Measurements from ENCODE around the gene TEDC2.
"Not testable (repeated sequence)": the region's sequence is repeated elsewhere in the genome, so short reads cannot be mapped to it uniquely, and the experiment has no call there.

Gene TEDC2

DNA sequence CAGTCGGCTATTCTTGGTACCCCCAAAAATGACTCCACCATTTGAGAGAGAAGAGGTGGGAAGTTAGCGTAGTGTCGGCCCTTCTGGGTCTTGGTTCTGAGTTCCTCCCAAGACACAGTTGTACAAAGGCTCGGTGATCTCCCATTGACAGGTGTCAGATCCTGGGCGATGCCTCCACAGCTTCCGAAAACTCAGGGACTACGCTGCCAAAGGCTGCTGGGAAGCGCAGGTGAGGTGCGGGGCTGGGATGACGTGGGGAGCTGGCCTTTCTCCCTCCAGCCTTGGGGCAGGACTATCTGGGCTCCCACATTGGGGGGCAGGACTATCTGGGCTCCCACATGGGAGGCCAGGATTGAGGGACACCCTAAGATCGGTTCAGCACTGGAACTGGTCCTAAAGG is 20.3 kb upstream of the TEDC2 start:
- no peak for DNase-seq

DNA sequence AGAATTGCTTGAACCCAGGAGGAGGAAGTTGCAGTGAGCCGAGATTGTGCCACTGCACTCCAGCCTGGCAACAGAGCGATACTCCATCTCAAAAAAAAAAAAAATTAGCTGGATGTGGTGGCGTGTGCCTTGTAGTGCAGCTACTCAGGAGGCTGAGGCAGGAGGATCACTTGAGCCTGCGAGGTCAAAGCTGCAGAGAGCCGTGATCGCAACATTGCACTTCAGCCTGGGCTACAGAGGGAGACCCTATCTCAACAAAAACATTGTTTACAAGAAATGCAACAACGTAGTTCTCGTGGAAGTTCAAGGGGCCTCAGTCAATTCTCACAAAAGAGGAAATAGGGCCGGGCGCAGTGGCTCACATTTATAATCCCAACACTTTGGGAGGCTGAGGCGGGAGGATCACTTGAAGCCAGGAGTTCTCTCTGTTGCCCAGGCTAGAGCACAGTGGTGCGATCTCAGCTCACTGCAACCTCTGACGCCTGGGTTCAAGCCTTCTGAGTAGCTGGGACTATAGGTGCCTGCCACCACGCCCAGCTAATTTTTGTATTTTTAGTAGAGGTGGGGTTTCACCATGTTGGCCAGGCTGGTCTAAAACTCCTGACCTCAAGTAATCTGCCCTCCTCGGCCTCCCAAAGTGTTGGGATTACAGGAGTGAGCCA is 18.6 kb upstream of the TEDC2 start:
- DNase-seq, result not testable (repeated sequence)

DNA sequence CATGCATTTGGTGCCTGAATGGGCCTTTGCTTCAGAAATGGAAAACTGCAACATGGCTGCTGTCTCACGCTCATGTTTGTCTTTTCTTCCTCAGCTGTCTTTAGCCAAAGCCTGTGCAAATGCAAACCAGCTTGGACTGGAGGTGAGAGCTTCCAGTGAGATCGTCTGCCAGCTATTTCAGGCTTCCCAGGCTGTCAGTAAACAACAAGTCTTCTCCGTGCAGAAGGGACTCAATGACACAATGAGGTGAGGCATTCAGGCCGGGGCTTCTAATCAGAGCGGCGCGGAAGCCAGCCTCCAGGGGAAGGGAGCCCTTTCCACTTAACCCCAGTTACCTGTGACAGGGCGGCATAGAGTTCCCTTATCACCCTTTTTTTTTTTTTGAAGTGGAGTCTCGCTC is 16.4 kb upstream of the TEDC2 start:
- DNase-seq, result no peak

DNA sequence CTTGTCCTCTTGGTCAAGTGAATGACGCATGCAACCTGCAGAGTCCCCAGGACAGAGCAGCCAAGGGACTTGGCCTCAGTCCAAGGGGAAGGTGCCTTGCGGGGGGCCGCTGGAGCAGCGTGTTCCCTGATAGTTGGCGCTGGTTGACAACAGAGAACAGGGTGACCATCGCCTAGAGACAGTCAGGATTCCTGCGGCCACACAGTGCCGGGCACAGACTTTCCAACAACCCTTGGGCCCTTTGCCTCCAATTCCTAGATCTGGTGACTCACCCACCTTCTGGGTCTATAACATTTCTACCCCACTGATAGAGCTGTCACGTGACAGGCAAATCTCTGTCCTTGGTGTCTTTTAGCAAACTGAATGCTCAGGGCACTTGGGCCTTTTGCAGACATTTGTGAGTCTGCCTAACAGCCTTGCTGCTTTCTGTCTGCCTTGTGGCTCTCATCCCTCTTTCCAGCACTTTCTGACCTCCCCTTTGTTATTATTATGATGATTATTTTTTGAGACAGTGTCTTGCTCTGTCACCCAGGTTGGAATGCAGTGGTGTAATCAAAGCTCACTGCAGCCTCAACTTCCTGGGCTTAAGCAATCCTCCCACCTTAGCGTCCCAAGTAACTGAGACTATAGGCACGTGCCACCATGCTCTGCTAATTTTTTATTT is 11.9 kb upstream of the TEDC2 start:
- no peak for DNase-seq

DNA sequence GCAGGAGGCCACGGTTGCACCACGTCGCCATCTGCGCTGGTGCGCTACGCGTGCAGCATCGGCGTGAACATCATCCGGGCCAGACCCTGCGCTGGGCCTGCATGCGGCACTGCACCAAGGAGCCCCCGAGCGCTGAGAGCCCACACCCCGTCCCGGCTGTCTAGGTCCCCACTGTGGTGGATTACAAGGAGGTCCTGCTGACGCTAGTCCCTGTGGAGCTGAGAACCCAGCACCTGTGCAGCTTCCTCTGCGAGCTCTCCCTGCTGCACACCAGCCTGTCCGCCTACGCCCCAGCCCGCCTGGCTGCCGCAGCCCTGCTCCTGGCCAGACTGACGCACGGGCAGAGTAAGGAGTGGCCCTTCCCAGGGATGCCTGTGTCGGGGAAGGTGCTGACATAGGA is 10.8 kb upstream of the TEDC2 start:
- DNase-seq, result no peak

DNA sequence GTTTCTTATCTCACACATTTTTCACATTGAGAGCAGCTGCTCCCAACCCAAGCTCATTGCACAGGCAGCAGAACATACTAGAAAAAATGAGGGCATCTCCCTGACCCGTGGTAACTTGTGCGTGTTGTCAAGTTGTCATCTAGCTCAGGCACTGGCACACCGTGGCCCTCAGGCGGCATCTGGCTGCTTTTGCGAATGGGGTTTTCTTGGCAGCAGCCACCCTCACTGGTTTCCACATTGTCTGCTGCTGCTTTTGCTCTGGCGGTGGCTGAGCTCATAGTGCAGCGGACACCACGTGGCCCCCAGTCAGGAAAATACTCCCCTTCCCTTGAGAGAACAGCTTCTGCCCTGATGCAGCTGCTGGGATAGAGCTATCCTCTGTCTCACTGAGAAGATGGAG is 9.4 kb upstream of the TEDC2 start:
- no peak for DNase-seq

DNA sequence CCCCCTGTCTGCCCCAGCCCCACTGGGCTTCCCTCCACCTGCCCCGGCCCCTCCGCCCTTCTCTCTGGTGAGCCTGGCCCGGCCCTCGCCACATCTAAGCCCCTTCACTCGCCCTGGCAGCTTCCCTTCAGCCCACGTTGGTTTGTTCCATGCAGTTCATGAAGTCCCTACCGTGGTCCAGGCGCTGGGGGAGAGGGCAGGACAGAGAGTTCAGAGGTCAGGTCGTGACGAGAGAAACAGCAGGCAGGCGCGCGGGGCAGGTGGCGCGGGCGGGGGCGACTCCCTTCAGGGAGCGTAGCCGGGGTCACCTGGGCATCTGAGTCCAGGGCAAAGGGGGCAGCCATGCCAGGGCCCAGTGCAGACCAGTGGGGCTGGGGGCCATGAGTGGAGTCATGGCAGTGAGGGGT is 8.9 kb upstream of the TEDC2 start:
- no peak for DNase-seq

DNA sequence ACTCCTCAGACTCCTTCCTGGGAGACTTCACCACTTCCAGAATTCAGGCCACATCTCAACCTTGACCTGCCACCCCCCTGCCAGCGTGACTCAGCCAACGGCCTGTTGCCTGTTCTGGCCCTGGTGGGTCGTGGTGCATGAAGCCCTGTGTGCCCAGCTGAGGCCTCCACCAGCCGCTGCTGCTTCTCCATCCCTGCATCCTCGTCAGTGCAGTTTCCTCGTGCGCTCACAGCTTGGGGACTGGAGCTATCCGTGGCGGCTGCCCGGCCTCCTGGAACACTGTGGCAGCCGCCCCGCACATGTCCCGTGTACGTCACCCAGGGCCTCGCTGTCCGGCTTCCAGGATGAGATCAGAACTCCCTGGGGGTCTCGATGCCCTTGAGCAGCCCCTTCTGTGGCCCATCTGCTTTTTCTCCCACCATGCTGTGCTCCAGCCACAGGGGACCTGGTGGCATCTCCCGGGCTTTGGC is 8.0 kb upstream of the TEDC2 start:
- DNase-seq, result no peak

DNA sequence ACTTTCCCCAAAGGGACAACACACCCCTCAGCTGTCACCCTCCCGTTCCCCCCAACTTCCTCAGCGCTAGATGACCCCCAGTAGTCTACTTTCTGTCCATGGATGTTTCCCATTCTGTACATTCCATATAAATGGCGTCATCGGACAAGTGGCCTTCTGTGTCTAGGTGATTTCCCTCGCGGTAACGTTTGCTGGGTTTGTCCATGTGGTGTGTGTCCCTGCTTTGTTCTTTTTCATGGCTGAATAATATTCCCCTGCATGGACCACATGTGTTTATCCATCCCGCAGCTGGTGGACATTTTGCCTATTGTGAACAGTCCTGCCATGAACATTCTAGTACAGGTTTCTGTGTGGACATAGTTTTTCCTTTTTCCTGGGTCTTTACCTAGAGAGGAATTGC is 7.3 kb upstream of the TEDC2 start:
- no peak for DNase-seq

DNA sequence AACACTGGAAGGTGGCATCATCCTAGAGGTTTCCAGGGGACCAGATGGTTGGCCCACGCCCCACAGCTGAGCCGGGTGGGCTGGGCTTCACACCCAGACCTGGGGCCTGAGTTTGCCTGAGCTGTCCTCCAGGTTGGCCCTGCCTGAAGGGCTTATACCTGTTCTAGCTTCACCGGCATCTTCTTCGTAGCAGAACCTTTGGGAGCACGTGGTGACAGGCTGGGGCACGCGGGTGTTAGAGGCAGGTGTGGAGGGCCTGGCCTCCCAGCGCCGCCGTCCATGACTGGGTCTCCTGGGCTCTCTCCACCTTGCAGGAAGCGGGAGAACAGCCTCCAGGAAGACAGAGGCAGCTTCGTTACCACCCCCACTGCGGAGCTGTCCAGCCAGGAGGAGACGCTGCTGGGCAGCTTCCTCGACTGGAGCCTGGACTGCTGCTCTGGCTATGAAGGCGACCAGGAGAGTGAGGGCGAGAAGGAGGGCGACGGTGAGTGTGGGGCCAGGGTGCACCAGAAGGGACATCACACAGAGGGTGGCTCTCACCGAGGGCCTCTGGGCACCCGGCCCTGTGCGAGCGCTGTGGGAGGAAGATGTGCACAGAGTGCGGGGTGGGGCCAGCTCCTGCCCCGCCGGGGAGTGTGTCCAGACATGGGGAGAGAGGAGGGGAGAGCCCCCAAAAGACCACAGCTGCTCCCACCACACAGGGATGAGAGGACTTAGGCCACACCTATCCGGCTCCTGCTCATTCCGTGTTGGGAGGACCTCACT is 4.6 kb upstream of the TEDC2 start:
- no peak for DNase-seq

DNA sequence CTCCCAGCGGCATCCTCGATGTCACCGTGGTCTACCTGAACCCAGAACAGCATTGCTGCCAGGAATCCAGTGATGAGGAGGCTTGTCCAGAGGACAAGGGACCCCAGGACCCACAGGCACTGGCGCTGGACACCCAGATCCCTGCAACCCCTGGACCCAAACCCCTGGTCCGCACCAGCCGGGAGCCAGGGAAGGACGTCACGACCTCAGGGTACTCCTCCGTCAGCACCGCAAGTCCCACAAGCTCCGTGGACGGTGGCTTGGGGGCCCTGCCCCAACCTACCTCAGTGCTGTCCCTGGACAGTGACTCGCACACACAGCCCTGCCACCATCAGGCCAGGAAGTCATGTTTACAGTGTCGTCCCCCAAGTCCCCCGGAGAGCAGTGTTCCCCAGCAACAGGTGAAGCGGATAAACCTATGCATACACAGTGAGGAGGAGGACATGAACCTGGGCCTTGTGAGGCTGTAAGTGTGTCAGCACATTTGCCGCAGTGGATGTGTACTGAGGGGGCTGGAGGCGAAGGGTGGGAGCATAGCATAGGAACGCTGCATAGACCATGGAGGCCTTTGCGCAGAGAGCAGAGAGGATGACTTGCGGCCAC is 3.3 kb upstream of the TEDC2 start:
- no peak for DNase-seq

DNA sequence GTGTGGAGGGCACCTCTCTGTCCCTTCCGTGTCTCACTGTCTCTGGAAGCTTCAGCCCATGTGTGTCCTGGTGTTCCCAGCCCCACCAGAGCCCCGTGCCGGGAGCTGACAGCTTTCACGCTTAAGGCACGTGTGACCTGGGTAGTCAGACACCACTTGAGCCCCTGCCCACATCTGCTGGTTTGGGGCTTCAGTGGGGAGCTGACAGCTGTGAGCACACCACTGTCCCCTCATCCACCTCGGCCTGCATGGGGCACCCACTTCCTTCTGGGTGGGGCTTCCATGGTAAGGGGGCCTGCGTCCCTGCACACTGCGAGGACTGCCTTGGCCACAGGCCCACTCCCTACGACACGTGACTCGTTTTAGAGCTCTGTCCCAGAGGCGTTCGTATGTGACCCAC is 2.6 kb upstream of the TEDC2 start:
- no peak for DNase-seq

DNA sequence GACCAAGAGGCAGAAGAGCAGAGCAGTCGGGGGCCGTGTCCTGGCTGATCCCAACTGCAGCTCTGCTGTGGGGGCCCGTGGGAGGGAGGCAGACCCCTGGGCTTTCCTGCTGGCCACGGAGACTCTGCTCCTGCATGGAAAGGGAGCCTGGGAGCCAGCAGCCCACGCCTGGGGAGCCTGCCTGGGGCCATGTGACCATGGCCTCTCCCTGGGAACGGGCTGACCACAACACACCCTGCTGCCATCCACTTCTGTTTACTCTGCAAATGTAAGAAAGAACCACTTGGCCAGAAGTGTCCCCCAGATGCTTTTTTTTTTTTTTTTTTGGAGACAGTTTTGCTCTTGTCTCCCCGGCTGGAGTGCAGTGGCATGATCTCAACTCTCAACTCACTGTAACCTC is 2.0 kb upstream of the TEDC2 start:
- no peak for DNase-seq

DNA sequence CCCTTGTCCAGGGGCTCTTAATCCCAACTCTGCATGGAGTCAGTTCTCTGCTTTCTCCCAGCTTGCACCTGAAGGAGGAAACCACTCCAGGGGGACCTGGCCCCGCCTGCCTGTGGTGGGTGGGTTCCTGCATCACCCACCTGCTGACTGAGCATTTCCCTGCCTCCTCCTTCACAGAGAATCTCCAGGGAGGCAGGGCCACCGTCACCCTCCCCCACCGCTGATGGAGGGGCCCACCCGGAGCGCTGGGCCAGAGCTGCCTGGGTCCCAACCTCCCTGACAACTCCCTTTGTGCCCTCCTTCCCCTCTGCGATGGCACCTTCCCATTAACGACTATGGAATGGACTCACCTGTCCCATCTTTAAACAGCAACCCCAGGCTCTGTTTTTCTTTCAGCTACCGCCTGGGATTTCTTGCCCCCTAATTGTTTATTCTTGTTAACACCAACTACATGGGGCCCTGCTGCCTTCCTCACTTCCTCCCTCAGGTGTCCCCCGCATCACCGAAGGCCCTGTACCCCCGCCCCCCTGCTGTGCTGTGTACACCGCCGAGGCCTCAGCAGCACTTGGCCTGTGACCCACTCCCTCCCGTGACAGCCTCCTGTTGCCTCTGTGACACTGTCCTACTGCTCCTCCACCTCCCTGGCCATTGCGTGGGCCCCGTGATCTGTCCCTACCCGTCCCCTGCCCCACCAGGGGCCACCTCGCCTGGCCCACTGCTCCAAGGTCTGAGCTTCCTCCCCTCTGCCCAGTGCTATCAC is 842 bp upstream of the TEDC2 start:
- no peak for DNase-seq

DNA sequence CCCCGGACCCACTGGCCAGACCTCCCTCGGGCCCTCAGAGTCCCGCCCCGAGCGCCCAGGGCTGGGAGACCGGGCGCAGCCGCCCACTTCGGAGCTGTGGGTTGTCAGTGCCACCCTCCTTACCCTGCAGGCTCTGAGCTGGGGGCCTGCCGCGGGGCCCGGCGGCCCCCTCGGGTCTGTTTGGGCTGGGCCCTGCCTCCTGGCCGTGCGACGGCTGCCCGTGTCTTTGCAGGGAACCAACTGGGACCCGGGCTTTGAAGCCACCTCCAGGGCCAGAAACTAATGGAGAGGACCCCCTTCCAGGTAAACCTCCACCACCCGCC is 443 bp downstream of the TEDC2 start:
- no peak for DNase-seq

DNA sequence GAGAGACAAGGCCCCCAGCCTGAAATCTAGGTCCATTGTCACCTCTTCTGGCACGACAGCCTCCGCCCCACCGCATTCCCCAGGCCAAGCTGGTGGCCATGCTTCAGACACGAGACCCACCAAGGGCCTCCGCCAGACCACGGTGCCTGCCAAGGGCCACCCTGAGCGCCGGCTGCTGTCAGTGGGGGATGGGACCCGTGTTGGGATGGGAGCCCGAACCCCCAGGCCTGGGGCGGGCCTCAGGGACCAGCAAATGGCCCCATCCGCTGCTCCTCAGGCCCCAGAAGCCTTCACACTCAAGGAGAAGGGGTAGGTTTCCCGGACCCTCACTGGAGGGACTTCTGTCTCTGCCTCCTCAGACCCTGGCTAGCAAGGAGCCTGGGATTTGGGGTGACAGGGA is 1.0 kb downstream of the TEDC2 start:
- no peak for DNase-seq

DNA sequence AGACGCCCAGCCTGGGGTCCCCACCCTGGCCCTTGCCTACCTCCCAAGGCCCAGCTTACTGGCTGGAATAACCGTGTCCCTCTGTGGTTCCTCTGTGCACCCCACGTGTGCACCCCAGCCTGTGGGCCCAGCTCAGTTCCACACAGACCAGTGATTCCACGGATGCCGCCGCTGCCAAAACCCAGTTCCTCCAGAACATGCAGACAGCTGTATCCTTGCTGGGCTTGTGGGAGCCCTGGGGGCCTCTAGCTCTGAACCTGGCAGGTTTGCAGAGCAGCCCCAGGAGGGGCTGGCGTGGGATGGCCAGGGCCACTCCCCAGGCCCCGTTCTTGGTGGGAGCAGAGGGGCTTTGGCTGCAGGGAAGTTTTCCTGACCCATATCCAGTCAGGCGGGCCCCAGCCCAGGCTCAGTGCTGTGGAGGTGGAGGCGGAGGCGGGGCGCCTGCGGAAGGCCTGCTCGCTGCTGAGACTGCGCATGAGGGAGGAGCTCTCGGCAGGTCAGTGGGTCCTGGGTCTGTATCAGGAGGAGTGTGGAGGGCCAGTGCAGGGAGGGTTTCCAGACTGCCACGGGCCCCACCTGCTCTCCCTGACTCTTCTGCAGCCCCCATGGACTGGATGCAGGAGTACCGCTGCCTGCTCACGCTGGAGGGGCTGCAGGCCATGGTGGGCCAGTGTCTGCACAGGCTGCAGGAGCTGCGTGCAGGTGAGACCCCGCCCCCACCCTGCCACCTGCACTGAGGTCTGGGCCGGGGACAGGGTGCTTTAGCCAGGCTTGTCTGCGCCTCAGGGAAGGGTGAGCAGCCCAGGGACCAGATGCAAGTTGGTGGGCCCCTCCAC is 2.3 kb downstream of the TEDC2 start:
- no peak for DNase-seq

DNA sequence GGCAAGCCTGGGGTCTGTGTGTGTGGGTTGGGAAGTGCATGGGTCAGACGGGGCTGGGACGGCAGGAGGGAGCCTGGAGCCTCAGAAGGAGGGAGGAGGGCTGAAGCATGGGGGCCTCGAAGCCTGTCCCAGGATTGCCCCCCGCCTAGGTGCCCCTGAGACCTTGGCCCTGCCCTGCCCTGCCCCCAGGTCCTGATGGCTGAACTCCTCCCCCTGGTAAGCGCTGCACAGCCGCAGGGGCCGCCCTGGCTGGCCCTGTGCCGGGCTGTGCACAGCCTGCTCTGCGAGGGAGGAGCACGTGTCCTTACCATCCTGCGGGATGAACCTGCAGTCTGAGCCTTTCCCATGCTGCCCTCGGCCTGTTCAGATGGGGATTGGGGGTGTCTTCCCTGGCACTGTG is 4.4 kb downstream of the TEDC2 start:
- DNase-seq, result no peak

DNA sequence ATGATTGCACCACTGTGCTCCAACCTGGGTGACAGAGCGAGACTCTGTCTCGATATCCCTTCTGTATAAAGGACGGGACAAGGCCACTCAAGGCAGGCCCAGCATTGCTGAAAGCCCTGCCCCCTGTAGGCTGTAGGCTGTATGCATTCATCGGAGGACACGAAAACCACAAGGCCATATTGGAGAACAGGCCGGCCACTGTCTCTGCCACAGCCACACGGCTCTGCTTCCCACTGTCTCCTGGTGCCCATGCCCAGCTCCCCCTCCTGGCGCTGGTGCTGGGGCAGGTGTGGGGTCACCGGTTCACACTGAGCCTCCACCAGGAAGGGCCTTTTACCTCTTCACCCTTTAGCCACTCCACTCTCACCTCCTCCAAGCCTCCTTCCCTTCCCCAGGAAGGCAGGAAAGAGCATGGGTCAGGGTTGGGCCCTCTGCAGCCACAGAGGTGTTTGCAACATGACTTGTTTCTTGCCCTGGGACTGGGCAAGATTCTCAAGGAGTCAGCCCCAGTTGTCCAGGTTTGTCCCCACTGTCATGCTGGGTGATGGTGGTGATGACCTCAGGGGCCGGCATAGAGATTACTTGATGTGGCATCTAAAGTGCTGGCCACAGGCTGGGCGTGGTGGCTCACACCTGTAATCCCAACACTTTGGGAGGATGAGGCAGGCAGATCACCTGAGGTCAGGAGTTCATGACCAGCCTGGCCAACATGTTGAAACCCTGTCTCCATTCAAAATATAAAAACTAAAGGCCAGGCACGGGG is 5.9 kb downstream of the TEDC2 start:
- DNase-seq, result no peak

DNA sequence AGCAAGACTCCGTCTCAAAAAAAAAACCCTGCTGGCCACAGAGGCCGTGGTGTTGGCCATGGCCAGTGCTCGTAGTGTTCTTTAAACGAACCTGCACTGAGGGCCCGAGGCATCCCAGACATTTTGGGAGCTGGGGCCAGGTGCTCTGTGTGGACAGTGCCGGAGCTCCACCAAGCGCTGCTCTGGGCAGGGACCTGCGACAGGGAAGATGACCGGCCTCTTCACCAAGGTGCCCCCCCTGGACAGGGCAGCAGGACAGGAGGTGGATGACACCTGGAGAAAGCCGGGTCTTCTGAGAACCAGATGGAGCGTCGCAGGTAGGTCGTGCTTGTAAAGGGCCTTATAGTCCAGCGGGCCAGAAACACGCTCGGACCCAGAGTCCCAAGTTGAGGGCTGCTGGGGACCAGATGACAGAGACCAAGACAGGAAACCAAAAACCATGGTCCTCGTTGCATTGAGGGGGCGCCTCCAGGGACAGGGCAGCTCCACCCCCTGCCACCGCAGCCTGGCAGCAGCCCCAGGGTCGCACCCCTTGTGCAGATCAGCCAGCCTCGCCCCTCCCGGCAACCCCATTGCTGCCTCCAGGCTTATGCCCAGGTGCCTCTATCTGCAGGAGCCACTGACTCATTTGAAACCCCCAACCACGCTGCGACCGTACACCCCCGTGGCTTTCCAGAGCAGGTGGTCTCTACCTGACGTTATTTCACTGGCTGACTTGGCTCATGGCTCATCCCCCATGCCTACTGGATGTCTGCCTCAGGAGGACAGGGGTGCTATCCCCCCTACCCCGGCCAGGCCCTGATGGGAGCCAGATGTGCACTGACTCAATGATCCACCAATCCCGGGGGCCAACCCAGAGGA is 7.0 kb downstream of the TEDC2 start:
- DNase-seq, result no peak
